Muscle layer of colon (tissue), 2 donors: ENCODE data around the gene PTPRH.

Experiments used
- H3K27ac ChIP-seq: one replicate; pipeline ENCODE4 v1.7.0; 2013; ENCODE audit warnings: low read depth, mild to moderate bottlenecking, low read length, moderate library complexity
- H3K27me3 ChIP-seq, 2 donors: one replicate each; pipeline ENCODE4 v1.7.0; 2013; ENCODE audit warnings: low read length in 2 of 2, mild to moderate bottlenecking in 2 of 2; ENCODE audit not compliant: insufficient read depth in 2 of 2, control insufficient read depth in 1 of 2
- H3K36me3 ChIP-seq: one replicate; pipeline ENCODE4 v1.7.0; 2013; ENCODE audit warnings: mild to moderate bottlenecking, low read length; ENCODE audit not compliant: insufficient read depth
- H3K4me1 ChIP-seq: one replicate; pipeline ENCODE4 v1.7.0; 2013; ENCODE audit warnings: mild to moderate bottlenecking, low read length; ENCODE audit not compliant: insufficient read depth
- H3K4me3 ChIP-seq, 2 donors: one replicate each; pipeline ENCODE4 v1.7.0; 2013; ENCODE audit warnings: low read length in 2 of 2, low read depth in 1 of 2, mild to moderate bottlenecking in 1 of 2, moderate library complexity in 1 of 2
- H3K9ac ChIP-seq: one replicate; pipeline ENCODE4 v1.7.0; 2013; ENCODE audit warnings: low read length
- H3K9me3 ChIP-seq: one replicate; pipeline ENCODE4 v1.7.0; 2013; ENCODE audit warnings: mild to moderate bottlenecking, low read length
- donor health status: abdominal sarcoma.
- donor health status: Adenocarcinoma of cecum.

Gene PTPRH

GRCh38 chr19:55208880-55209692 lies at the start of gene PTPRH:
Gene PTPRH (minus strand): TSS chr19:55209501. CDS start chr19:55209433, 68 bp downstream.
- H3K9ac ChIP-seq: no peak within 1 kb of the TSS
- H3K9me3 ChIP-seq: peaks cover 7% of the 10 kb centered on the region
- no peak within 1 kb of the TSS for H3K4me3 ChIP-seq
- H3K4me1 ChIP-seq: no peaks in the 10 kb centered on the region
- H3K36me3 ChIP-seq: no peaks in the 10 kb centered on the region
- peaks cover 5 to 7% of the 10 kb centered on the region in 2 donors for H3K27me3 ChIP-seq
- H3K27ac ChIP-seq: no peak within 1 kb of the TSS

DNA sequence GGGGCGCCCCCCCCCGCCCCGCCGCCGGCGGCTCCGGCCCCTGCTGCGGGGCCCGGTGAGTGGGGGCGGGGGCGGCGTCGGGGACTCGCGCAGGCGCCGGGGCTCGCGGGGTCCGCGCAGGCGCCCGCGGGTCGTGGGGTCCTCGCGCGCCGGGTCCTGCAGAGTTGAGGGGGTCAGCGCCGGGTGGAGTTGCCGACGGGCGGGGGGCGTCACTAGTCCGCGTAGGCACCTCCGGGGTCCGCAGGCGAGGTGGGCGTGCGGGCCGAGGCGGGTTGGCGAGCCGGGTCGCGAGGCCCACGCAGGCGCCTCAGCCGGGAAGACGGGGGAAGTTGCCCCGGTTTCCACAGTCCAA lies 49.2 kb upstream of the PTPRH start:
- Histone ChIP-seq H3K27ac (peak overlapping the region; percentile 75), H3K4me3 (peak overlapping the region; percentile 45 to 97), H3K9me3 (no peaks in the 10 kb centered on the region), H3K9ac (no peak overlapping the region), H3K27me3 (no peaks in the 10 kb centered on the region), H3K4me1 (peaks cover 44% of the 10 kb centered on the region), H3K36me3 (no peaks in the 10 kb centered on the region)

- Histone ChIP-seq H3K4me1 (peaks cover 44% of the 10 kb centered on the region), H3K27me3 (no peaks in the 10 kb centered on the region)
Observed at GRCh38 chr19:55257461-55258420, 48.4 kb upstream of the PTPRH start.

DNA sequence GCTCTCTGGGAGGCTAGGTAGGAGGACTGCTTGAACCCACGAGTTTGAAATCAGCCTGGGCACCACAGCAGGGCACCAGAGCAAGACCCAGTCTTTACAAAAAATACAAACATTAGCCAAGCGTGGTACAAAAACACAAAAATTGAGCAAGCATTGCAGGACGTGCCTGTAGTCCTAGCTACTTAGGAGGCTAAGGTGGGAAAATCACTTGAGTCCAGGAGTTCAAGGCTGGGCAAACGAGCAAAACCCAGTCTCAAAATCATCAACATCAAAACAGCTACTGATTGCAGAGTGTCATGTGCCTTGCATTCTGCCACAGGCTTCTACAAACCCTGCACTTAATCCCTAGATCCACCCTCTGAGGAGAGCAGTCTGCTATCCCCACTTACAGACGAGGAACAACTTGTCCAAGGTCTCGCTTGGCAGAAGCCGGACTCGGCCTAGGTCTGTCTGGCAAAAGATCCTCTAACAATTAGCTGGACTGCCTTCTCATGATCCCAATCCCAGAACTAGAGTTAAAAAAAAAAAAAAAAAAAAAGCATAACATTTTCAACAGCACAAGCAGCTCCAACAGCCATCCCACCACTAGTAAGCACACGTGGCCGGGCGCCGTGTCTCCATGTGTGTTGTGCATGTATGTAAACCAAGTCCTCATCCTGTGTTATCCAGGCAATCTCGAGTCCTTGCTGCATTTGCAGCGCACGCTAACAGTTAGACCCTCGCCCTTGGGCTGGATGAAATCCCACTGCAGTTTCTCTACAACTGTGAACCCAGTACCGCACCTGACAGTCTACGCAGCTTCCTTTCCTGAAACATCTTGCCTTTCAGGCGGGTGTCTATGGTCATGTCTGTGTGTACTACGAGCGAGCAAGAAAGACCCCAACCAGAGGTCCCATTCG lies 47.5 kb upstream of the PTPRH start:
- Histone ChIP-seq H3K27me3 (no peaks in the 10 kb centered on the region), H3K9me3 (no peaks in the 10 kb centered on the region), H3K4me1 (peaks cover 44% of the 10 kb centered on the region), H3K9ac (peak overlapping the region; percentile 75), H3K27ac (no peak overlapping the region), H3K36me3 (no peaks in the 10 kb centered on the region), H3K4me3 (peak overlapping the region; percentile 75 to 88)

More at GRCh38 chr19:55257461-55258420, 48.4 kb upstream of the PTPRH start:
- Histone ChIP-seq H3K4me3 (peak overlapping the region; percentile 75 to 88), H3K9me3 (no peaks in the 10 kb centered on the region), H3K9ac (peak overlapping the region; percentile 75), H3K27ac (peak overlapping the region; percentile 49), H3K36me3 (no peaks in the 10 kb centered on the region)

GRCh38 chr19:55255618-55256423 lies 46.5 kb upstream of the PTPRH start:
- H3K4me1 ChIP-seq: peaks cover 44% of the 10 kb centered on the region
- peak overlapping the region in 1 of 2 donors; percentile 35 for H3K4me3 ChIP-seq
- H3K36me3 ChIP-seq: no peaks in the 10 kb centered on the region
- no peak overlapping the region for H3K27ac ChIP-seq
- no peaks in the 10 kb centered on the region for H3K27me3 ChIP-seq
- H3K9me3 ChIP-seq: no peaks in the 10 kb centered on the region
- no peak overlapping the region for H3K9ac ChIP-seq

GRCh38 chr19:55254625-55254977 lies 45.3 kb upstream of the PTPRH start:
- peaks cover 39% of the 10 kb centered on the region for H3K4me1 ChIP-seq
- no peaks in the 10 kb centered on the region for H3K27me3 ChIP-seq
- no peak overlapping the region for H3K4me3 ChIP-seq
- no peaks in the 10 kb centered on the region for H3K9me3 ChIP-seq
- H3K27ac ChIP-seq: no peak overlapping the region
- H3K36me3 ChIP-seq: no peaks in the 10 kb centered on the region
- H3K9ac ChIP-seq: peak overlapping the region; percentile 9

- no peaks in the 10 kb centered on the region for H3K27me3 ChIP-seq
- no peaks in the 10 kb centered on the region for H3K36me3 ChIP-seq
- H3K9ac ChIP-seq: peak overlapping the region; percentile 9
- H3K4me3 ChIP-seq: no peak overlapping the region
- peaks cover 35% of the 10 kb centered on the region for H3K4me1 ChIP-seq
- no peaks in the 10 kb centered on the region for H3K9me3 ChIP-seq
- no peak overlapping the region for H3K27ac ChIP-seq
Observed at GRCh38 chr19:55253842-55254624, 44.7 kb upstream of the PTPRH start.

- H3K36me3 ChIP-seq: peaks cover 2% of the 10 kb centered on the region
- H3K4me1 ChIP-seq: peaks cover 43% of the 10 kb centered on the region
- no peaks in the 10 kb centered on the region for H3K27me3 ChIP-seq
- H3K9me3 ChIP-seq: no peaks in the 10 kb centered on the region
- no peak overlapping the region for H3K4me3 ChIP-seq
- H3K9ac ChIP-seq: no peak overlapping the region
- no peak overlapping the region for H3K27ac ChIP-seq
Observed at GRCh38 chr19:55252760-55253663, 43.7 kb upstream of the PTPRH start.

DNA sequence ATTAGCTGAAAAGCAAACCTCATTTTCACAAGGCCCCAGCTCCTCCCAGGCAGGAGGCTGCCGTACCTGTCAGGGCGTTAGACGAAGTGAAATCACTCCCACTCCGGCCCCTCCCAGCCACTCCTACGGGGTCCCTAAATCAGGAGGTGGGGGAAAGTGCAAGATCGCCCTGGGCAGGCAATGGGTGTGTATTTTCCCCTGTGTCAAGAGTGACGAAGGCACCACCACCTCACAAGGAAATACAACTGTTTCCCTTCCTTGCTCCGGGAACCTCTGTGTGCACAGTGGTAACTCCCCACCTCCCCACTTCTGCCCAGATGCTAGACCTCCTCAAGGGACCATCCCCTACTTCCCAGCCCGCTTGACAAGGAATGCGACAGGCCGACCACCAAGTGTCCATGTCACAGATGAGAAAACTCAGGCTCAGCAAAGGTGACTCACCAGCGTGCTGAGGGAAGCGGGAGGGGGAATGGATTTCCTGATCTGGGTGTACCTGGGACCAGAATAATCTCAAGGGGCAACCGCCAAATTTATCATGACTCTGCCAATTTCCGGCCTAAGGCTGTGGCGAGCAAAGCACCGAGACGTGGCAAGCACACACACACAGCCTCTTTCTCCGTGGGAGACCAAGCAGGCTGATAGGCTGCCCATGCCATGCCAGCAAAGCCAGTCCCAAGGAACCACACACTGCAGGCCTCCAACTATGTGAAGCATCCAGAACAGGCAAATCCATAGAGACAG lies 42.2 kb upstream of the PTPRH start:
- no peak overlapping the region for H3K27ac ChIP-seq
- H3K9me3 ChIP-seq: no peaks in the 10 kb centered on the region
- H3K9ac ChIP-seq: no peak overlapping the region
- H3K4me3 ChIP-seq: no peak overlapping the region
- peaks cover 3% of the 10 kb centered on the region for H3K36me3 ChIP-seq
- peaks cover 33% of the 10 kb centered on the region for H3K4me1 ChIP-seq
- H3K27me3 ChIP-seq: no peaks in the 10 kb centered on the region
